Tibial artery (tissue), 4 donors: ENCODE data around the gene BZW2.

ENCODE experiments used
- DNase-seq, 2 donors: peaks; one replicate each; pipeline ENCODE4 v3.0.0-alpha.2; 2019
- H3K27ac ChIP-seq, 2 donors: fragments of 200-600 bp; sonication (generic) in 1 of 2; 1 replicate in 1 of 2; 2 replicates in 1 of 2; pipeline ENCODE4 v1.5.1; 2018 to 2019; ENCODE audit warnings: mild to moderate bottlenecking in 1 of 2
- H3K27me3 ChIP-seq, 2 donors: fragments of 200-600 bp; sonication (generic) in 1 of 2; one replicate each; pipeline versions ENCODE4 v1.5.1 to v1.6.0; 2016 to 2019
- H3K36me3 ChIP-seq, 3 donors: fragments of 200-600 bp; sonication (generic) in 2 of 3; one replicate each; pipeline ENCODE4 v1.5.1; 2016 to 2019; ENCODE audit warnings: mild to moderate bottlenecking in 2 of 3
- H3K4me1 ChIP-seq, 4 donors: fragments of 200-600 bp; sonication (generic) in 2 of 4; 1 replicate in 3 of 4; 2 replicates in 1 of 4; pipeline ENCODE4 v1.5.1; 2016 to 2019
- H3K4me3 ChIP-seq, 2 donors: fragments of 200-600 bp; sonication (generic) in 1 of 2; 1 replicate in 1 of 2; 2 replicates in 1 of 2; pipeline ENCODE4 v1.5.1; 2018 to 2019; ENCODE audit warnings: mild to moderate bottlenecking in 2 of 2
- H3K9me3 ChIP-seq, 3 donors: fragments of 200-600 bp; sonication (generic) in 1 of 3; one replicate each; pipeline ENCODE4 v1.5.1; 2016 to 2019
- CTCF ChIP-seq, 2 experiments: fragments of 200-600 bp in 1 of 2; fragments of 450-650 bp in 1 of 2; IDR thresholded peaks; one replicate each; pipeline ENCODE4 v1.5.1; 2017 to 2019; ENCODE audit warnings: antibody characterized with exemption in 2 of 2, mild to moderate bottlenecking in 1 of 2, moderate library complexity in 1 of 2
- intact Hi-C: fragments of 100-400 bp; cut with DNase I; formaldehyde crosslinking; loops from one replicate; pipeline ENCODE4 v1.15.0; 2023; ENCODE audit warnings: low total_unique reads

Gene BZW2

GRCh38 chr7:16753932-16754855, 108.2 kb downstream of the BZW2 start:
- Histone ChIP-seq H3K9me3 (no peaks in the 10 kb centered on the region), H3K36me3 (no peaks in the 10 kb centered on the region), H3K4me1 (peaks cover 0 to 21% (median 3%) of the 10 kb centered on the region in 4 donors), H3K4me3 (peak overlapping the region; percentile 49 to 65), H3K27ac (no peak overlapping the region), H3K27me3 (peaks cover 0 to 5% of the 10 kb centered on the region in 2 donors)
- TF ChIP-seq CTCF (IDR thresholded peaks at IDR 0.05), result no peak
- DNase-seq, result no peak
- intact Hi-C loops, result no loop called here

- no peak for DNase-seq
Measured at GRCh38 chr7:16754856-16755317, 108.9 kb downstream of the BZW2 start.

GRCh38 chr7:16755397-16755796, 109.4 kb downstream of the BZW2 start:
- Histone ChIP-seq H3K27me3 (peaks cover 0 to 5% of the 10 kb centered on the region in 2 donors), H3K4me1 (peaks cover 0 to 21% (median 3%) of the 10 kb centered on the region in 4 donors), H3K27ac (no peak overlapping the region), H3K9me3 (no peaks in the 10 kb centered on the region), H3K4me3 (no peak overlapping the region), H3K36me3 (no peaks in the 10 kb centered on the region)
- no peak for TF ChIP-seq CTCF (IDR thresholded peaks at IDR 0.05)
- intact Hi-C loops, result no loop called here
- DNase-seq, result no peak

More at GRCh38 chr7:16754856-16755317, 108.9 kb downstream of the BZW2 start:
- H3K27me3 ChIP-seq, result peaks cover 0 to 5% of the 10 kb centered on the region in 2 donors
- TF ChIP-seq CTCF (IDR thresholded peaks at IDR 0.05), result no peak
- H3K27ac ChIP-seq, result no peak overlapping the region
- H3K4me3 ChIP-seq, result peak overlapping the region in 1 of 2 donors; percentile 49
- intact Hi-C loops, result no loop called here
- no peaks in the 10 kb centered on the region for H3K36me3 ChIP-seq
- H3K9me3 ChIP-seq, result no peaks in the 10 kb centered on the region
- peaks cover 0 to 21% (median 3%) of the 10 kb centered on the region in 4 donors for H3K4me1 ChIP-seq
